UCSD-AML1 (cell line): ENCODE results near the gene ADGRL3.

ENCODE experiments used
- DNase-seq: peaks from one replicate; lab custom pipeline; 2025; ENCODE audit not compliant: unreplicated experiment; lab: John Stamatoyannopoulos, UW

Gene ADGRL3

DNA sequence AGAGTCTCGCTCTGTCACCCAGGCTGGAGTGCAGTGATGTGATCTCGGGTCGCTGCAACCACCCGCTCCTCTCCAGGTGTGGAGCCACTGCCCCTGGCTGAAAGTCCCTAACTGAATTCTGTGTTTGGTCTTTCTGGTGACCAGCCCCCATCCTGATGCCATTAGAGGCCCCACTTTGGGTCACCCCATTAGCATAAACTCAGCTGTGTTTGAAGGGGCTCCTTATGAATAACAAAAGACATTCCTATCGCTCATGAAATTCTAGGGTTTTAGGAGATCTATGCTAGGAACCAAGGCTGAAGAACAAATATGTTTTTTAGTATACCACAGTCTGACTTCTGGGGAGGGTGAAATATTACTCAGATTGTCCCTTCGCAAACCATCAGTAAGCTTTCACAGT lies 652.9 kb downstream of the ADGRL3 start:
- no peak for DNase-seq

DNA sequence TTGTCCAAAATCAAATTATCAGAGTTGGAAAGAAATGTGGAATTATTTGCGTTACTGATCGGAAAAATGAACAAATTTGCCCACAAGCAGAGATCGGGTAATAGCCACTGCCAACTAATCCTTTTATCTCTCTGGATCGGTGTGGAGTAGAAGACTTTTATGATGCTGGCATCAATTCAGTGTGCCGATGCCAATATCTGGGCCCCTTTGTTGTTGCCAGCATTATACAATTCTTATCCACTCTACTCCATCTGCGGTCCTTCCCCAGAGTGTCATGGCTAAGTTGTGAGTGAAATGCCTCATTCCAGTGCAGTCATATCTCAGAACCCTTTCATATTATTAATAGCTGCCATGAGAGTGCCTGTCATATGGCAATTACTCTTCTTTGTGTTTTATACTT lies 660.2 kb downstream of the ADGRL3 start:
- DNase-seq: no peak

DNA sequence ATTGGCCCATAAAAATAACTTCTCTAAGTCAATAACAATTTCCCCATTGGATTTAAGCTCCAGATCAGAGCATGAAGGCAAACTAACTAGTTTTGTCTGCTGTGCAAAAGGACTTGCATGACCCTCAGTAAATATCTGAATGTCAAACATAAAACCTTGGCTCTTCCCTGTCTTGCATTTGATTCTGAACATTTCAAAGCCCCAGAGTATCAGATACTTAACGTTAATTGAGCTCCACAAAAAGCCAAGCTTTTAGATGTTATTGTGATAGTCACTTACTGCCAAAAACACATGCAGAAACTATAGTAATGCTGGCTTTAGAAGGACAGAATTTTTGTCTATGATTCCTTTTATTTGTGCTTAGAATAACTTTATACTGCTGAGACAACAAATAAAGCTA lies 664.2 kb downstream of the ADGRL3 start:
- no peak for DNase-seq

DNA sequence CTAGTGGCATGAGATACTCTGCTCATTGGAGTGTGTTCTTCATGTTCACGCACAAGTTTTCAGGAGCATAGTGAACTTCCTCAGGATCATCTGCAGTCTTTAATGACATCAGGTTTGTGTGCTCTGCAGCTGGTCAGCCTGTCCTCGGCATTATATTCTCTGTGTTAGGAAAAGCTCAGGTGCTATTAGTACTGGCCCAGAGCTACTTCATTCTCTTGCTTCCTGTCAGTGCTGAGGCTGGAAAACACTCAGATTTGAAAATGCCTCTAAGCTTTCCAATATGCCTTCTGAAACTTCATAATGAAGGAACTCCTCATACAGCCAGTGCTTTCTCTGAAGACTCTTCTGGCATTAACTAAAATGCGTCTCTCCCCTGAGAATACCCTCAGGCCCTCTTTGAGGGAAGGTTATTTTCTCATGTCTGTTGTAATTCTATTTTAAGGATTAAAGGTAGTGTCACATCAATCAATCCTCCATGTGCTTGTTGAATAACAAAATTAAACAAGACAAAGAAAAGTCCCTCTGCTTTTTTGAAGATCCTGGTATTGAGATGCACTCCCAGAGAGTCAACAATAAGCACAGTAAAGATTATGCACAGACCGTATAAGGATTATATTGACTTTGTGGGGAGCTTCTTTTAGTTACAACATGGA lies 666.4 kb downstream of the ADGRL3 start:
- DNase-seq: peak; percentile 6

DNA sequence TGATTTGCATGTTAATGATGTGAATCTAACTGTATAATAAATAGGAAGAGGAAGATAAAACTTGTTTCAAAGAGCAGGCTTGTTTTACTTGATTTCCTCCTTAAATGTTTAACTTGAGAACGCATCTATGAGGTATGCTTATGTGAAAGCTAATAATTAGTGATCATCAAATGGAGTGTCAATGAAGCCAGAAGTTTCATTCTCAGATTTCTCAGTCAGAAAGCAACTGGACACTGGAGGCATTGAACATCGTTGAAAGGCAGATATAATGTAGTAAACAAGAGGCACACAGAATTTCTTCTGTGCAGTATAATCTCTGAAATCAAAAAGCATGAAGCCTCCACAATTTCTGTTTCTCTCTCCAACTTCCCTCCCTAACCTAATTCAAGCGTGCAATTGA lies 672.9 kb downstream of the ADGRL3 start:
- no peak for DNase-seq

DNA sequence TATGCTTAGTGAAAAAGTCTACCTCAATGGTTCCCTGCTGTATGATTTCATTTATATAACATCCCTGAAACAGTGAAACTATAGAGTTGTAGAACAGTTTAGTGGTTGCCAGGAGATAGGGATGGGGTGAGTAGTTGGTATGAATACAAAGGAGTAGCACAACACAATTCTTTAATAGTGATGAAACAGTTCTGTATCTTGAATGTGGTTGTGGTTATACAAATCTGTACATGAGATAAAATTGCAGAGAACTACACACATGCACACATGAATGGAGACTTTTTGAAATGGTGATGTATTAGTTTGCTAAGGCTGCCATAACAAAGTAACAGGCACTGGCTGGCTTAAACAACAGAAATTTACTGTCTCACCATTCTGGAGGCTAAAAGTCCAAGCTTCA lies 677.1 kb downstream of the ADGRL3 start:
- DNase-seq: no peak

DNA sequence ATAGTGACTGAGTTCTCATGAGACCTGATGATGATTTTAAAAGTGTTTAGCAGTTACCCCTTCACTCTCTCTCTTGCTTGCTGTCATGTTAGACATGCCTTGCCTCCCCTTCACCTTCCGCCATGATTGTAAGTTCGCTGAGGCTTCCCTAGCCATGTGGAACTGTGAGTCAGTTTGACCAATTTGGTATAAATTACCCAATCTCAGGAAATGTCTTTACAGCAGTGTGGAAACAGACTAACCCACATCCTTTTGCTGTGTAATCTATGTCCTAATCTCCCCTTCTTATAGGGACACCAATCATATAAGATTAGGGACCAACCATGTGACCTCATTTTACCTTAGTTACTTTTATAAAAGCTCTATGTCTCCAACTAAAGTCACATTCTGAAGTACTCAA lies 677.8 kb downstream of the ADGRL3 start:
- DNase-seq: peak; percentile 29

DNA sequence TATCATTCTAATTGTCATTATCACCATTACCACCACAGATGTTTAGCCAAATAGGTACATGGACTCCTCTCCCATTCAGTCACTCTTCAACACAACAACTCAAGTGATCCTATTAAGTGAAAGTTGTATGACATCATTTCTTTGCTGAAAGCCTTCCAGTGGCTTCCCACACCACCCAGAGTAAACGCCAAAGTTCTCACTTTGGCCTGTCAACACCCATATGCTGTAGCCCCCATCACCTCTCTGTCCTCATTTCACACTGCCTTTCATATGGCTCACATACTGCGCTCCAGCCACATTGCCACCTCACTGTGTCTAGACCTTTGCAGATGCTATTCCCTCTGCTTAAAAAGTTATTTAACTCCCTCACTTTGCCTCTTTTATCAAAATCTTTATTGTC lies 682.3 kb downstream of the ADGRL3 start:
- DNase-seq: no peak

DNA sequence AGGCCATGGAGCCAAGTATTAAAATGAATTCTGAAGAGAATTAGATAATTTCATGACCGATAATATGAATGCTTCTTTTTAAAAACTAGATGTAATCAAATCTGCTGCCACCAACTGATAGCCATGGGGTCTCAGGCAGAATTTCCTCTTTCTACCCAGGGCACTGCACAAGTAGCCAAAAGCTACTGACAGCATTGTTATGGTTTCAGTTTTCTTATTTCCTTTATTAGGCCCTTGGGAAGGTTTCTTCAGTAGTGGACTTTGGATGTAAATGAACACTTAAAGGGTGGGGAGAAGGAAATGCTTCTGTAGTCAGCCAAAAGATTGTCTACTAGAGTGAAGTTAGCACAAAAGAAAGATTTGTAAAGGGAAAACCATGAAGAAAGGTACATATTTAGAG lies 686.0 kb downstream of the ADGRL3 start:
- peak; percentile 2 for DNase-seq

DNA sequence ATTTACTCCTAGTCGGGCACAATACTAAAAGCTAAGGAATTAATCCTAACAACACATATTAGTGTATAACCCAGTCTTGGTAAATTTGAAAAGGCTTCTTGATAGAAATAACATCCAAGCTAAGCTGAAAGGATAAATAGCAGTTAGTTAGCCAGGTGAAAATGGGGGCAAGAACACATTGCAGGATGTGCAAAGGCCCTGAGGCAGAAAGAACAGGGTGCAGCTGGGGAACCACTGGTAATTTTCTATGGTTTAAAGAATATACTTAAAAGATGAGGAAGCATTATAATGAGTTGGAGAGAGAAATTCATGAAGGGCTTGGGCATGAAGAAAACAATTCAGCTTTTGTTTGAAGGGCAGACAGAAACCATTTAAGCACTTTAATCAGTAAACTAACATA lies 689.0 kb downstream of the ADGRL3 start:
- DNase-seq: no peak

DNA sequence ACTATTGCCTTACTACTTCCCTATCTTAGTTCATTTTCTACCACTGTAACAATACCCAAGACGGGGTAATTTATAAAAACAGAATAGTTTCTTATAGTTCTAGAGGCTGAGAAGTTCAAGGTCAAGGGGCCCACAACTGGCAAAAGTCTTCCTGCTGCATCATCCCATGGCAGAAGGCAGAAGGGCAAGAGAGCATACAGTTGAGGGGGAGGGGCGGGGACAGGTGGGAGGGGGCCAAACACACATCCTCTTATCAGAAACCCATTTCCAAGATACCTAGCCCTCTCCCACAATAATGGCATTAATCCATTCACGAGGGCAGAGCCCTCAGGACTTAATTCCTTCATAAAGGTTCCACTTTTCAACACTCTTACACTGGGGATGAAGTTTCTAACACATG lies 690.2 kb downstream of the ADGRL3 start:
- no peak for DNase-seq

DNA sequence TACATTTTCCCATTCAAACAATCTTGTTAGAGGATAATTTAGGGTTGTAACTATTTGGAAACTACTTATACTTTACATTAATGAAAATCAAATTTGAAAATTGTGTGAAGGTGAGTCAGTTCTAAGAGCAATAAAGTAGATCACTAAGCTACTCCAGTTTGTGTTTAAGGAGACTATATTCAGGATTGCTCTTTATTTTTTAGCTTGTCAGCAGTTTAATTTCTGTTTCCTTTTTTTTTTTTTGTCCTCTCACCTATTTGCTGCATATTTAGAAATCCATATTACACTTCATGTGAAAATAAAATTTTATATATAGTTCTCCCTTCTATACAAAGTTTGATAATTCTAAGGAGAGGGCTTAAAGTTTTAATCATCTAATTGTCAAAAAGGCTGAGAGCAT lies 691.8 kb downstream of the ADGRL3 start:
- DNase-seq: no peak

DNA sequence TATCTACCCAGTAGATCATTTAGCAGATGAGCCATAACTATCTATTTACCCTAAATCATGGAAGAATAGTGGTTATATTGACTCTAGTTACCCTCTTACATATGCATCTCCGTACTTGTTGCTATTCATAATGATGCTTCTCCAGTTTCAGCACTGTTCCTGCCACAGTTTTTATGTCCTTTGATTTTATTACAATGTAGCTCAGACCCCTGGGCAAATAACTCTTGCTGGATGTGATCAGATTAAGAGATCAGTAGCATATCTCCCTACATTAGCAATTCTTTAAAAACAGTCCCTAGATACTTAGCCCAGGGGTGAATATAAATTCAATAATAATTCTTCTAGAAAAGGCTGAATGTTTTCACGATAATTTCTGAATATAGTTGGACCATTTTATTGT lies 696.5 kb downstream of the ADGRL3 start:
- DNase-seq: no peak

DNA sequence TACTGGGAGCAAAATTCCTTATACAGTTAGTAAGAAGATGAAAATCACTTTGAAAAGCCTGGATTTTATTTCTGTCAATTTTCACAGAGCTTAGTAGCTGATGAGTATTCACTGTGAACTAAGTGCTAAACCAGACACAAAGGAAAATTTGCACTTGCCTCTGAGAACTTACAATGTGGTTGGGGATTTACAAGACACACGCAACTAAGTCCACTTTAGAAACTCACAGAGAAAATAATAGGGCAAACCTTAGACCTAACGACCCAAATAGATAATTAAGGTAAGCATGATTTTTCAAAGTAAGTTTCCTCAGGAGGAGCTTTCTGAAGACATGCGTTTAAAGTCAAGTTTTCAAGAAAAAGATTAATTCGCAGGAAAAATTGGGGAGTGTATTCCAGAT lies 708.9 kb downstream of the ADGRL3 start:
- DNase-seq: no peak

DNA sequence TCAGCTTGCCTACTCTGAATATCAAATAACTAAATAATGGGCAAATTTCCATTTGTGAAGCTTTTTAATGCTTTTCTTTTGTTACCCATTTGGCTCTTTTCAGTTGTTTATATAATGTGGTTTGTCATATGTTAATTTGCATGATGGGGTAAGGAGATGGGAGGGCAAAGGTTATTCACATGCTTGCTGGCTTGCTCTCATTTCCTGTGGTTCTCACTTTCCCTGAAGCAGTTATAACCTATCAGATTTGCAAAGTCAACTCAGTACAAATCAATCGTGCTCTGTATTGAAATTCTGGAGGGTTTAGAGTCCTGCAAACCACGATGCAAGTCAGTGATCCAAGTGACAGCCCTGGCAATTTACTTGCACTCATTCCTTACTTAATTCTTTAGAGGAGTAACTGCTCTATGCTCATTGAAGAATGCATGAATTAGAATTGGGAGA lies 711.2 kb downstream of the ADGRL3 start:
- DNase-seq: no peak

DNA sequence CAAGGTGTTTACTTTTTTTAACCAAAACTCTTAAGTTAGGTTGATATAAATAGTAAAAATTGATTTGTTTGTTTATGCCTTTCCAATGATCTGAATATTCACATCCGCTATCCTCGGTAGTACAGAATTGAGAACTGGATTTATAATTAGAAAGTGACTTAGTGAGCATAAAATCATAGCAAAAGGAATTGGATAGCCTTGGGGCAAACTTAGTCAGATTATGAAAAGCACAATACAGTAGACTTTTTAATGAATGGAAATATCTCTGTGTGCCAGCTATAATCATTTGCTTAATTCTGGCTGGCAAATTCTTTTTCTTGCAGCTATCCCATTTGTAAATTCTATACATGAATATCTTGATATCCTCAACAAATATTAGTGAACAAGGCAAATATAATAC lies 713.5 kb downstream of the ADGRL3 start:
- no peak for DNase-seq

DNA sequence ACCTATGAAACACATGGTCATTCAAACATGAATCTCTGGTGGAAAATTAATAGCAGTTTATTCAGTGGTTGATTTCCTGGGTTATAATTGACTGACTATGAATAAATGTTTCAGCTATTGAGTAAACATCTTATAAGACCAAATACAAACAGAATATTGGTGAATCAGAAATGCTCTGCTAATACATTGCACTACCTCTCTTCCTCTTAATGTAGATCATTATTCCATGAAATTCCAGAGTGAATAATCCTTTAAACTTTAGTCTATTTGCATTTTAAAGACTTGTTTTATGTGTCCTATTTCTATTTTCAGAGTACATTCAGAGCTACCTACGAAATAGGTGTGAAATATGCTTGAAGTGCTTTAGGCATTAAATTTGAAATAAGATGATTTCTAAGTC lies 715.4 kb downstream of the ADGRL3 start:
- DNase-seq: no peak

DNA sequence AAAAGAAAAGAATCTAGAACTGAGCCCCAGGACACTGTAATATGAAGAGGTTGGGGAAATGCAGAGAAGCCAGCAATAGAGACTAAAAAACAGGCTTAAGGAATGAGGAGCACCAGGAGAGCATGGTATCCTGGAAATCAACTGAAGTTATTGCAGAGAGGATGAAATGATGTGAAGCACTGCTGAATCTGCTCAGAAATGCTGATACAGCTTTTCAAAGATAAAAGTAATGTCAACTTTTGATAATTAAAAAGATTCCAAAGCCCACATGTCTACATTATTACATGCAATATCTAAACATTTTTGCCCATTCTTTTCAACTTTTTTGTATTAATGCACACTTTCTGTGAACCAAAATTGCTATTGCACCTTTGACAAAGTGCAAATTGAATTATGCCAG lies 718.4 kb downstream of the ADGRL3 start:
- DNase-seq: no peak

DNA sequence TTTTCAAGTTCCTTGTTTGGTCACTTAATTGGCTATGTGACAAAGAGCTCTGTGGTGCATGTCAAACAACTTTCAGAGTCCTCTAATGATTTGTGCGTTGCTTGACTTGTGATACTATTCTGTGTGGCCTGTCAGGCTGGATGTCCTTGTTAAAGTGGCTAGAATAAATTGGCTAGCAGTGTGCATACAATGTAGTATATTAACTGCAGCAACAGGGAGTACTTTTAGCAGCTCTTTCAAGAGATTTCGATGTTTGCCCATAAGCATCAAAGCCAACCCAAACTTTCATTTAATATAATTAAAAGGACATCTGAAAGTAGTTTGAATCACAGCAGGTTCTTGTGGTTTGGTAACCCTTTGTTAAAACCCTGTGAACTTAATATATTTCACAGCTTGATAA lies 718.9 kb downstream of the ADGRL3 start:
- DNase-seq: no peak

DNA sequence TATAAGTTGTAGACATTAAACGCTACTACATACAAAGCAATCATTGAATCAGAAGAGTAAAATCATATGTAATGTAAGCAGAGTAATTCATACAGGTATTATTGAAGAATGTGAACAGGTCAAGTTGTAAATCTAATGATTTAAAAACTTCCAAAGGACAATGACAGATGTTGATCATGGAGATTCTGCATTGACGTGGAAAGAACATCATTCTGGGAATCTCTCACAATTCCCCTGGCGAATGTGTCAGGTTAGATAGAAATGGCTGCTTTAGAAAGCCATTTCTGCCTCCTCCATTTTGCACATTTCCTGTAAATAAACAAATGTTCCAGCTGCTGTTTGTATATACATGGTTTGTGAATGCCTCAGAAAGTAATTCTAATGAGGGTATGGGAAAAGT lies 719.4 kb downstream of the ADGRL3 start:
- no peak for DNase-seq

DNA sequence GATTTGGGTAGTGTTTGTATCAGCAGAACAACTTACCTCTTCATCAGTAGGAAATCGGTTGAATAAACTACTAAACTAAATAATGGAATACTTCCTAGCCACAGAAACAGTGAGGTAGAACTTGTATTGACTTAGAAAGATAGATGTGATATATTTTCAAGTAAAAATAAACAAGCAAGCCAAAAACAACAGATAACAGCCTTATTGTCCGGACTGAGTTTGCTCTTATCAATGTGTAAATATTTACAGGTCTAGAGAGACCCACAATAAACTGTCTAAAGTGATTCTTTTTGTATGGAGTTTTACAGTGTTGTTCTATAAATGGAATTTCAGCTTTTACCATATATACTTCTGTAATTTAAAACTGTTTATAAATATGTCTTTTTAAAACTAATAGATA lies 721.8 kb downstream of the ADGRL3 start:
- DNase-seq: no peak

DNA sequence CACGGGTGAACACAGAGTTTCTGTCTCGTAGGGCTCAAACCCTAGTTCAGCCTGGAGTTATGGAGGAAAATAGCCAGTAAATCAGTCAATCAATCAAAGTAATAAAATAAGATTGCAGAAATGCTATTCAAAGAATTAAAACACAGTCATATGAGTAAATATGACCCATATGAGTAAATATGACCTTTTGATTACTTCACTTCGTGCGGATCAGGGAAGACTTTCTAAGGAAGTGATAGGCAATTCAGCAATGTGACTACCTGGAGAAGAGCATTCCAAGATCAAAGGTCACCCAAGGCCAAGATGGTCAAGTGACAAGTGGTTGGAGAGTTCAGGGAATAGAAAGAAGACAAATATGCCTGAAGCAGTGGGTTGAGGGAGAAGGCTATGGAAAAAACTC lies 722.6 kb downstream of the ADGRL3 start:
- no peak for DNase-seq

DNA sequence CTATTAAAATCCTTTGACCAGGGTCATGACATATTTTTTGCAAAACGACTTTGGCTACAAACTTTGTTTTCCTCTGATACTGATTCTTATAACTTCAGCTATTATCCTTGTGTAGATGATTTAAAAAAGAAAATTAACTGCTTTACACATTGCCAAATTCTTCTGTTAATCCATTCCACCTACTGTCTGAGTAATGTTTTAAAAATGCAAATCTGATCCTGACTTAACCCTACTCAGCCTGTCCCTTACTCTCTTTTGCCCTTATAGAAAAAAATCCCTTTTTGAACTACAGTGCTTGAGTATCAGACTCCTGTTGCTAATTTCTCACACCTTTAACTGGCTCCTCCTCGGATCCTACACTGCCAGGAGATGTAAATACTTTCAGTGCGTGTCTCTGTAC lies 723.1 kb downstream of the ADGRL3 start:
- no peak for DNase-seq

DNA sequence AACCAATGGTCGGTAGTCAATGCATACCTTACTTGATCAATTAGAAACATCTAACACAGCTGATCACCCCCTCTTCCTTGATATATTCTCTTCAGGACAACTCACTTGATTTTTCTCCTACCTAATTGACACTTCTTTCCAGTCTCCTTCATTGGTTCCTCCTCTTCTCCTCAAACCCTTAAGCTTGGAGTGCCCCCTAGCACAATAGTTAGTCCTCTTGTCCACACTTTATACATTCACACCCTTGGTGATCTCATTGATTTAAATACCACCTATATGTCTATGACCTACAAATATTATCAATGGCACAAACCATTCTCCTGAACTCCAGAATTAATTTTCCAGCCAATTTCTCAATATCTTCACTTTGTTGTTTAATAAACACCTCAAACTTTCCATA lies 724.0 kb downstream of the ADGRL3 start:
- DNase-seq: no peak
